GM12878 (cell line): ENCODE results near the gene NARF. TPM values are rescaled to one million over a fixed set of nuclear protein-coding genes. Genes with fewer than 3 reads are reported as not detected.

Experiments used
- CBX5 ChIP-seq: sonication (generic); IDR thresholded peaks from 2 replicates; pipeline ENCODE4 v1.6.1; 2016; ENCODE audit warnings: low read depth, moderate library complexity, mild to moderate bottlenecking, inconsistent platforms
- CEBPZ ChIP-seq: fragments of 150-350 bp; IDR thresholded peaks from 2 replicates; pipeline ENCODE4 v1.6.1; 2016; ENCODE audit warnings: low read depth, low read length
- CTCF ChIP-seq, 3 experiments: IDR thresholded peaks in 2 of 3; conservative IDR thresholded peaks in 1 of 3; 2 replicates each; pipeline ENCODE4 v1.5.1; 2011; ENCODE audit warnings: low read depth in 3 of 3, low read length in 3 of 3, mild to moderate bottlenecking in 3 of 3, control low read depth in 2 of 3, moderate library complexity in 2 of 3, inconsistent platforms in 1 of 3, mixed read lengths in 1 of 3; ENCODE audit not compliant: control insufficient read depth in 2 of 3, insufficient read depth in 1 of 3; ENCODE audit errors: extremely low read depth in 1 of 3
- EGR1 ChIP-seq, 2 experiments: IDR thresholded peaks; 1 replicate in 1 of 2; 2 replicates in 1 of 2; pipeline ENCODE4 v1.6.1; 2011 to 2012; ENCODE audit warnings: low read depth in 2 of 2, low read length in 2 of 2, borderline replicate concordance in 1 of 2, mild to moderate bottlenecking in 1 of 2, moderate library complexity in 1 of 2
- IRF4 ChIP-seq: IDR thresholded peaks from 2 replicates; pipeline ENCODE4 v1.6.1; 2011; ENCODE audit warnings: low read depth, low read length
- MEF2B ChIP-seq: fragments of 450-650 bp; IDR thresholded peaks from 2 replicates; pipeline ENCODE4 v1.6.1; 2018; ENCODE audit warnings: mild to moderate bottlenecking, moderate library complexity; ENCODE audit not compliant: partially characterized antibody, poor library complexity, severe bottlenecking
- MTA3 ChIP-seq: IDR thresholded peaks from 2 replicates; pipeline ENCODE4 v1.6.1; 2012; ENCODE audit warnings: low read length, inconsistent platforms, borderline replicate concordance
- PKNOX1 ChIP-seq: fragments of 450-650 bp; IDR thresholded peaks from 2 replicates; pipeline ENCODE4 v1.6.1; 2016; ENCODE audit warnings: mild to moderate bottlenecking
- POLR2AphosphoS2 ChIP-seq: IDR thresholded peaks from 2 replicates; pipeline ENCODE4 v1.6.1; 2011; ENCODE audit warnings: low read depth, mild to moderate bottlenecking, low read length, improper control_type of control experiment, moderate library complexity
- SMAD5 ChIP-seq: IDR thresholded peaks from 2 replicates; pipeline ENCODE4 v1.6.1; 2016; ENCODE audit warnings: antibody characterized with exemption, low read depth
- SMARCA5 ChIP-seq: fragments of 450-650 bp; IDR thresholded peaks from 2 replicates; pipeline ENCODE4 v1.6.1; 2017; ENCODE audit warnings: mild to moderate bottlenecking
- SP1 ChIP-seq: IDR thresholded peaks from one replicate; pipeline ENCODE4 v1.6.1; 2011; ENCODE audit warnings: low read depth, low read length
- TCF12 ChIP-seq: IDR thresholded peaks from 2 replicates; pipeline ENCODE4 v1.6.1; 2011; ENCODE audit warnings: low read depth, mild to moderate bottlenecking, low read length
- TCF7 ChIP-seq: IDR thresholded peaks from 2 replicates; pipeline ENCODE4 v1.6.1; 2014; ENCODE audit warnings: antibody characterized with exemption, borderline replicate concordance
- ZBED1 ChIP-seq: IDR thresholded peaks from 2 replicates; pipeline ENCODE4 v1.6.1; 2016; ENCODE audit warnings: borderline replicate concordance
- ZNF207 ChIP-seq: fragments of 450-650 bp; IDR thresholded peaks from 2 replicates; pipeline ENCODE4 v1.6.1; 2014; ENCODE audit warnings: antibody characterized with exemption, mild to moderate bottlenecking, borderline replicate concordance
- ZNF24 ChIP-seq: fragments of 450-650 bp; IDR thresholded peaks from 2 replicates; pipeline ENCODE4 v1.6.1; 2017; ENCODE audit warnings: antibody characterized with exemption, mild to moderate bottlenecking
- ZNF384 ChIP-seq: IDR thresholded peaks from 2 replicates; pipeline ENCODE4 v1.6.1; 2012; ENCODE audit warnings: low read depth, mild to moderate bottlenecking, low read length, improper control_type of control experiment, borderline replicate concordance
- polyA plus RNA-seq, 11 experiments: library from polyadenylated mRNA; depleted of rRNA in 4 of 11; unstranded in 6 of 11; stranded (reverse) in 5 of 11; fragments of >200 nt; fragmentation: Nextera tagmentation in 4 of 11; fragmentation: Illumina TruSeq in 1 of 11; extraction: Ambion mirVana in 4 of 11; extraction: Trizol in 1 of 11; gene quantifications; 1 replicate in 1 of 11; 2 replicates in 10 of 11; pipeline versions ENCODE4 v1.2.1 to v1.2.3, GENCODE V29; 2011 to 2016; ENCODE audit warnings: inconsistent platforms in 2 of 11, missing spikeins in 2 of 11, low read depth in 1 of 11
- total RNA-seq, 4 experiments: library from RNA; depleted of rRNA in 3 of 4; stranded (reverse); fragments of >200 nt in 3 of 4; fragmentation: Illumina TruSeq in 1 of 4; extraction: Trizol in 1 of 4; gene quantifications; 2 replicates each; pipeline versions ENCODE4 v1.2.1 to v1.2.3, GENCODE V29; 2013 to 2021
- TF ChIP-seq, protein P1 (sequence below): fragments of 450-650 bp; formaldehyde crosslinking; IDR thresholded peaks from 2 replicates; pipeline ENCODE4 v1.4.0; 2020; ENCODE audit warnings: mild to moderate bottlenecking, moderate library complexity

Gene NARF
- total and polyA plus RNA-seq, 10 of the 15 experiments (the other 5 are each of a cell fraction or from before 2014, with no cell fraction given) = 16.7 to 126 (median 47.5) TPM

DNA sequence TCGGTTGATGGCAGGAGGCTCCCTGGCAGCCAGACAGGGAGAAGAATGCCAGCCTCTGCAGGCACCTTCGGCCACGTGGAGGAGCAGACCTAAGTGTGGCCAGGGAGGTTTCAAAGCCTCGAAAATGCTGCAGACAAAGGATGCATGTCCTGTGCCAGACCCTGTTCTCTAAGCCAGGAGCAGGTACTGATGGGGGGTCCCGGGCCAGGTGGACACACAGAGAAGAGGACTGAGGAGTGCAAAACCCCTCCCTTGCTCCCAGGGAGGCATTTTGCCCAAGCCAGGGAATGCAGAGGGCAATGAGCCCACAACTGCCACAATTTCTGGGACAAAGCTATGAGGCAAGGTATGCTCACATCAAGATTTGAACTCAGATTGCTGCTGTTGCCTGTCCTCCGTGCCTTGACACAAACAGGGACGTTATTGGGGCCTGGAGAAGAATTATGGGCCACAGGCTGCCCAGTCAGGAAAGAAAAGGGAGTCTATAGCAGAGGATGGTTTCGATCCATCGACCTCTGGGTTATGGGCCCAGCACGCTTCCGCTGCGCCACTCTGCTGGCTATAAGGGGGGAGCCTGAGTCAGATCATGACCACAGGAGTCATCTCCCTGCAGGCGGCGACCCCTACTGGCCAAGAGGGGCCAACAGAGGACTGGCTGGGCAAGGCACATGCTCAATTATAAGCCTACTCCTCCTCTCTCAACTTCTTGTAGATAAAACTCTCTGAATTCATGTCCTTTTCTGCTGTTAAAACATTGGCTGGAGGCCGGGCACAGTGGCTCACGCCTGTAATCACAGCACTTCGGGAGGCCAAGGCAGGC lies 35.9 kb downstream of the NARF start (continued):
- TF ChIP-seq, protein P1, sequence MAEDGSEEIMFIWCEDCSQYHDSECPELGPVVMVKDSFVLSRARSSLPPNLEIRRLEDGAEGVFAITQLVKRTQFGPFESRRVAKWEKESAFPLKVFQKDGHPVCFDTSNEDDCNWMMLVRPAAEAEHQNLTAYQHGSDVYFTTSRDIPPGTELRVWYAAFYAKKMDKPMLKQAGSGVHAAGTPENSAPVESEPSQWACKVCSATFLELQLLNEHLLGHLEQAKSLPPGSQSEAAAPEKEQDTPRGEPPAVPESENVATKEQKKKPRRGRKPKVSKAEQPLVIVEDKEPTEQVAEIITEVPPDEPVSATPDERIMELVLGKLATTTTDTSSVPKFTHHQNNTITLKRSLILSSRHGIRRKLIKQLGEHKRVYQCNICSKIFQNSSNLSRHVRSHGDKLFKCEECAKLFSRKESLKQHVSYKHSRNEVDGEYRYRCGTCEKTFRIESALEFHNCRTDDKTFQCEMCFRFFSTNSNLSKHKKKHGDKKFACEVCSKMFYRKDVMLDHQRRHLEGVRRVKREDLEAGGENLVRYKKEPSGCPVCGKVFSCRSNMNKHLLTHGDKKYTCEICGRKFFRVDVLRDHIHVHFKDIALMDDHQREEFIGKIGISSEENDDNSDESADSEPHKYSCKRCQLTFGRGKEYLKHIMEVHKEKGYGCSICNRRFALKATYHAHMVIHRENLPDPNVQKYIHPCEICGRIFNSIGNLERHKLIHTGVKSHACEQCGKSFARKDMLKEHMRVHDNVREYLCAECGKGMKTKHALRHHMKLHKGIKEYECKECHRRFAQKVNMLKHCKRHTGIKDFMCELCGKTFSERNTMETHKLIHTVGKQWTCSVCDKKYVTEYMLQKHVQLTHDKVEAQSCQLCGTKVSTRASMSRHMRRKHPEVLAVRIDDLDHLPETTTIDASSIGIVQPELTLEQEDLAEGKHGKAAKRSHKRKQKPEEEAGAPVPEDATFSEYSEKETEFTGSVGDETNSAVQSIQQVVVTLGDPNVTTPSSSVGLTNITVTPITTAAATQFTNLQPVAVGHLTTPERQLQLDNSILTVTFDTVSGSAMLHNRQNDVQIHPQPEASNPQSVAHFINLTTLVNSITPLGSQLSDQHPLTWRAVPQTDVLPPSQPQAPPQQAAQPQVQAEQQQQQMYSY (CRISPR knock-in tag) = no peak
- TF ChIP-seq POLR2AphosphoS2 (no peak), ZNF207 (peak; percentile 82; the same call in 1 of the 2 replicates), ZNF24 (peak; percentile 99), SP1 (peak; percentile 39), EGR1 (IDR thresholded peaks at IDR 0.05; ENCODE audit: borderline replicate concordance in 1 of 2, low read depth in 2 of 2, low read length in 2 of 2) (no peak), CBX5 (0 out of 2 replicates have a peak, but pooled peaks have one; percentile 73), ZNF384 (no peak), MTA3 (no peak; the same call in 1 of the 2 replicates), SMAD5 (no peak), TCF7 (no peak), TCF12 (no peak; the same call in 1 of the 2 replicates), IRF4 (peak; percentile 91), CEBPZ (no peak), PKNOX1 (0 out of 2 replicates have a peak, but pooled peaks have one; percentile 17), CTCF (IDR thresholded peaks at IDR 0.05 in 2 of 3, conservative IDR thresholded peaks at IDR 0.05 in 1 of 3; ENCODE audit: control insufficient read depth in 2 of 3, extremely low read depth in 1 of 3, insufficient read depth in 1 of 3, low read depth in 3 of 3, low read length in 3 of 3) (peak; percentile 87 to 97 (median 93)), MEF2B (peak; percentile 85), ZBED1 (no peak), SMARCA5 (peak; percentile 98)
